Fibroblast of skin of scalp (primary cell): ENCODE data around the gene SUPT5H.
A peak's percentile ranks its signal among the peaks of the same experiment; 100 is the strongest.

Experiments used
- DNase-seq: peaks from one replicate; pipeline ENCODE4 v3.0.0-alpha.2; 2013

SUPT5H gene

DNA sequence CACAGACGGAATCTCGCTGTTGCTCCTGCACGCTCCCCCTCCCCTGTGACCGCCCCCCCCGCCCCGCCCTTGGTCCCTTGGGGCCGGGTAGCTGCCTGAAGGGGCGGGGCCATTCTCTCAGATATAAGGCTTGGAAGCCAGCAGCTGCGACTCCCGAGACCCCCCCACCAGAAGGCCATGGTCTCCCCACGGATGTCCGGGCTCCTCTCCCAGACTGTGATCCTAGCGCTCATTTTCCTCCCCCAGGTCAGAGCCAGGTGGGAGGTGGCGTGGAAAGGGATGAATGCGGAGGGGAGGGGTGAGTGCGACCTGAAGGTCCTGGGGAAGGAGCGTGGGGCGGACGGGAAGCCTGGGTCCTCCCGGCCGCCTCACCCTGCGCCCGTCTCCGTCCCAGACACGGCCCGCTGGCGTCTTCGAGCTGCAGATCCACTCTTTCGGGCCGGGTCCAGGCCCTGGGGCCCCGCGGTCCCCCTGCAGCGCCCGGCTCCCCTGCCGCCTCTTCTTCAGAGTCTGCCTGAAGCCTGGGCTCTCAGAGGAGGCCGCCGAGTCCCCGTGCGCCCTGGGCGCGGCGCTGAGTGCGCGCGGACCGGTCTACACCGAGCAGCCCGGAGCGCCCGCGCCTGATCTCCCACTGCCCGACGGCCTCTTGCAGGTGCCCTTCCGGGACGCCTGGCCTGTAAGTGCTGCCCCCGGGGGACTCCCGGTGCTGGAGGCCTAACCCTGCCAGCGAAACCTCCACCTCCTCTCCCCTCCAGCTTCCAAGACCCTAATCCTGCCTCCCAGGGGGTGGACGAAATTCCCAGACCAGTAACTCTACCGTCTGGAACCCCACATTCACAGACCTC is 53.6 kb downstream of the SUPT5H start, which contains the start of gene DLL3:
Gene DLL3, plus strand, starts transcription at position 150 of the 845 bp plus-strand sequence. Its CDS starts 28 bp downstream, at position 178.
- no peak for DNase-seq

DNA sequence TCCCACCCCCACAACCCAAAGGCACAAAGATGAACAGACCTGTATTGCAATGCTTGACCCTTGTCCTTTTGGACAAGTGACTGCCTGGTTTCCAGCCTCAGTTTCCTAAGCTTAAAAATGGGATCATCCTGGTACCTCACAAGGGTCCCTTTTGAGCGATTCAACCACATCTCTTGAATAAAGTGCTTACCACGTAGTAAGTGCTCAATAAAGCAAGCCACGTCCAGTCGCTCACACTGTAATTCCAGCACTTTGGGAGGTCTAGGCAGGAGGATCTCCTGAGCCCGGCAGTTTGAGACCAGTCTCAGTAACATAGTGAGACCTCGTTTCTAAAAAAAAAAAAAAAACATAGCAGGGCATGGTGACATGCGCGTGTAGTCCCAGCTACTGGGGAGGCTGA is 54.5 kb downstream of the SUPT5H start:
- no peak for DNase-seq

DNA sequence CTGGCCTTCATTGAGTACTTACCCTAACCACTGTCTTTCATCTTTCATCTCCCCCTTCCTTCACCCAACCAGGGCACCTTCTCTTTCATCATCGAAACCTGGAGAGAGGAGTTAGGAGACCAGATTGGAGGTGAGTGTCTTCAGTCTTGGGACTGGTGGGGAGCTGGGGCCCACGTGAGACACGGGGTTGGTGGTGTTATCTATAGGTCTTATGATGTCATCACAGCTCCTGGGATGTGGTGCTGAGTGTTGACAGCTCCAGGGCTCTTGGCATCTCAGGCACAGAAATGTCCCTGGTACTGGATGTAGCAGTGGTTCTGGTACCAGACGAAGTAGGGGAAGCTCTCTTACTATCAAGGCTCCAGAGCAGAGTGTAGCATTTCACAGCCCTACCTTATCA is 55.2 kb downstream of the SUPT5H start:
- DNase-seq: no peak

DNA sequence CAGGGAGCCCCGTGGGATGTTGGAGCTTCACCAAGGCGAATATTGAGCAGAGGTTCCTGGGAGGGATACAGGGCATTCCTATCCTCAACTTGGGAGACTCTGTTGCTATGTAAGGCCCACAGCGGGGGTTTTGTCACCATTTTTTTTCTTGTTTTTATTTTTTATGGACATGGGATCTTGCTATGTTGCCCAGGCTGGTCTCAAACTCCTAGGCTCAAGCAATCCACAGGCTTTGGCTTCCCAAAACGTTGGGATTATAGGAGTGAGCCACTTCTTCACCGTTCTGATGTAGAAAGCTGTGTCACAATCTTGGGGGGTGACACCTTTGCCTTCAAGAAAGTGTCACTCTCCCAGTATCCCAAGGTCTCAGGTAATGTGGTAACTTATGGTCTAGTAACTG is 56.0 kb downstream of the SUPT5H start:
- DNase-seq: no peak

DNA sequence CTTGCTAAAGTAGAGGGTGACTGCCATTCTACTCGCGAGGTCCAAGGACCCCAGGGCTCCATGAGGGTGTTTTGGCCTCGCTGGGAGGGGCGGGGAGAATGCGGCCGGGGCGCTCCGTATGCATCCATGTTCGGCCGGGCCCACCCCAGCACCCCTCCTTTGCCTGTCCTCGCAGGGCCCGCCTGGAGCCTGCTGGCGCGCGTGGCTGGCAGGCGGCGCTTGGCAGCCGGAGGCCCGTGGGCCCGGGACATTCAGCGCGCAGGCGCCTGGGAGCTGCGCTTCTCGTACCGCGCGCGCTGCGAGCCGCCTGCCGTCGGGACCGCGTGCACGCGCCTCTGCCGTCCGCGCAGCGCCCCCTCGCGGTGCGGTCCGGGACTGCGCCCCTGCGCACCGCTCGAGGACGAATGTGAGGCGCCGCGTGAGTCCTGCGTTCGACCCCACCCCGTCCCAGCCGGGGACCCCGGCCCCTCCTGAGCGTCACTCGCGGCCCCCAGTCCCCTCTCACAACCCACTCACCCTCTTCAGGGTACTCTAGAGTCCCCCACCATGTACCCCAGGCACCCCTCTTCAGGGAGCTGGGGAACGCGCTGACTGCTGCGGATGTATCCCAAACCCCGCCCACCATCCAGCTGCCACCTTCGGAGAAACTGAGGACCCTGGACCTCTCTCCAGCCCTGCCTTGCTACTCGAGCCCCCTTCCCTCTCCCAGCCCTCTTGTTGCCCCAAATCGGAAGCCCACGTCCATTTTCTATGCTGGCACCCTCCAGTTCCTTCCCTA is 57.4 kb downstream of the SUPT5H start:
- DNase-seq: peak; percentile 80

DNA sequence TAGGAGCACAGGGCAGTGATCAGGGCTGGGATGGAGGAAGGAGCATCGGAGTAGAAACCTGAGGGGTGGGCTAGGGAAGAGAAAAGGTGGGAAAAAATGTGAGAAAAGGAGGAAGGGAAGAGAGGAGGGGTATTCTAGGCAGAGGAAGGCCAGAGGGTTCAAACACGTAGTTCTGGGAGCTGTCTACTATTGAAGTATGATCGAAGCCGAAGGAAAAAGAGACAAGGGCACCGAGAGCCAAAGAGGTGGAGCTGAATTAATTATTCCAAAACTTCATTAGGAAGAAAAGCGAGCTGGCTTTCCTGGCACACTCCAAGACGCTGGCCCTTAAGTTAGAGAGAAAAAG is 61.2 kb downstream of the SUPT5H start:
- no peak for DNase-seq

DNA sequence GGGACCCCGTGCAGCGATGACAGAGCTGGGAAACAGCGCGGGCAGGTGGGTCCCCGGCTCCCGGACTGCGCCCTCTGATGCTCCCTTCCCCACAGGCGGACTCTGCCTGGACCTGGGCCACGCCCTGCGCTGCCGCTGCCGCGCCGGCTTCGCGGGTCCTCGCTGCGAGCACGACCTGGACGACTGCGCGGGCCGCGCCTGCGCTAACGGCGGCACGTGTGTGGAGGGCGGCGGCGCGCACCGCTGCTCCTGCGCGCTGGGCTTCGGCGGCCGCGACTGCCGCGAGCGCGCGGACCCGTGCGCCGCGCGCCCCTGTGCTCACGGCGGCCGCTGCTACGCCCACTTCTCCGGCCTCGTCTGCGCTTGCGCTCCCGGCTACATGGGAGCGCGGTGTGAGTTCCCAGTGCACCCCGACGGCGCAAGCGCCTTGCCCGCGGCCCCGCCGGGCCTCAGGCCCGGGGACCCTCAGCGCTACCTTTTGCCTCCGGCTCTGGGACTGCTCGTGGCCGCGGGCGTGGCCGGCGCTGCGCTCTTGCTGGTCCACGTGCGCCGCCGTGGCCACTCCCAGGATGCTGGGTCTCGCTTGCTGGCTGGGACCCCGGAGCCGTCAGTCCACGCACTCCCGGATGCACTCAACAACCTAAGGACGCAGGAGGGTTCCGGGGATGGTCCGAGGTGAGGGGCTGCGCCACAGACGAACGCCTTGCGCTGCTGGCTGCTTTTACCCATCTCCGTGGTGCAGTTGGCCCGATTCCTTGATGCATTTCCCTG is 61.7 kb downstream of the SUPT5H start:
- DNase-seq: peak; percentile 68

DNA sequence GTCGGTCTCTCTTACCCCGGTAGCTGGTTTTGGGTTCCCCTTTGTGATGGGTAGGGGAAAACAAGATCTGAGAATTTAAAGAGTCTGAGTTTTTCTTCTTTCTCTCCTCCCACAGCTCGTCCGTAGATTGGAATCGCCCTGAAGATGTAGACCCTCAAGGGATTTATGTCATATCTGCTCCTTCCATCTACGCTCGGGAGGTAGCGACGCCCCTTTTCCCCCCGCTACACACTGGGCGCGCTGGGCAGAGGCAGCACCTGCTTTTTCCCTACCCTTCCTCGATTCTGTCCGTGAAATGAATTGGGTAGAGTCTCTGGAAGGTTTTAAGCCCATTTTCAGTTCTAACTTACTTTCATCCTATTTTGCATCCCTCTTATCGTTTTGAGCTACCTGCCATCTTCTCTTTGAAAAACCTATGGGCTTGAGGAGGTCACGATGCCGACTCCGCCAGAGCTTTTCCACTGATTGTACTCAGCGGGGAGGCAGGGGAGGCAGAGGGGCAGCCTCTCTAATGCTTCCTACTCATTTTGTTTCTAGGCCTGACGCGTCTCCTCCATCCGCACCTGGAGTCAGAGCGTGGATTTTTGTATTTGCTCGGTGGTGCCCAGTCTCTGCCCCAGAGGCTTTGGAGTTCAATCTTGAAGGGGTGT is 62.5 kb downstream of the SUPT5H start:
- DNase-seq: no peak

DNA sequence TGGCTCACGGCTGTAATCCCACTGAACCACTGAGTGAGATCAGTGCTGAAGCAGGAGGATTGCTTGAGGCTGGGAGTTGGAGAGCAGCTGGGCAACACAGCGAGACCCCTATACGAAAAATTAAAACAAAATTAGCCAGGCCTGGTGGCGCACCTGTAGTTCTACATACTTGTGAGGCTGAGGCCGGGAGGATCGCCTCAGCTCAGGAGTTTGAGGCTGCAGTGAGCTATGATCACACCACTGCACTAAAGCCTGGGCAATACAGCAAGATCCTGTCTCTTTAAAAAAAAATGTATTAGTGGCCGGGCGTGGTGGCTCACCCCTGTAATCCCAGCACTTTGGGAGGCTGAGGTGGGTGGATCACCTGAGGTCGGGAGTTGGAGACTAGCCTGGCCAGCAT is 63.2 kb downstream of the SUPT5H start:
- DNase-seq: no peak

DNA sequence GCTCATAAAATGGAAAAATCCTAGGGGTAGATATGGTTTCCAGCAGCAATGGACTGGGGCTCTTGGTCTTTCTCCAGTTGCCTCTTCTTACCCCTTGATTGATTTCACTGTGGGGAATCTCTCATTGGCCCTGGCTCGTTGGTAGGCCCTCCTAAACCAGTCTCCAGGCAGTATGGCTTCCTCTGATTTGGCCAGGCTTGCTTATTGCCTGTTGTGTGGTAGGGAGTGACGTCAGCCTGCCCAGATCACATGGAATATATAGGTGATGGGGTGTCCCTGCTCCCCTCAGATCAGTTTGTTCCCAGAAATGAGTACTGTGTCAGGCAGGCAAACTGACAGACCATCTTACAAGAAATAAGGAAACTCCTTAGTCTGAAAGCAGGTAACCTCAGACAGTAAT is 63.9 kb downstream of the SUPT5H start:
- DNase-seq: no peak

DNA sequence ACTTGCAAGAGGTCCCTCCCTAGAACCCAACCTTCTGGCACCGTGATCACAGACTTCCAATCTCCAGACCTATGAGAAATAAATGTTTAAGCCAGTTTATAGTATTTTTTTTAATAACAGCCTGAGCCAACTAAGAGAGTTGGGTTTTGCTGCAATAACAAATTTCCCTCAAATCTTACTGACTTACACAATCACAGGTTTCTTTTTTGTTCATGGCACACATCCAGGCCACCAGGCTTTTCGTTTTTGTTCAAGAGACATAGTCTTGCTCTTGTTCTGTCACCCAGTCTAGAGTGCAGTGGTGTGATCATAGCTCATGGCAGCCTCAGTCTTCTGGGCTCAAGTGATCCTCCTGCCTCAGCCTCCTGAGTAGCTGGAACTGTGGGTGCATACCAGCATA is 67.6 kb downstream of the SUPT5H start:
- no peak for DNase-seq

DNA sequence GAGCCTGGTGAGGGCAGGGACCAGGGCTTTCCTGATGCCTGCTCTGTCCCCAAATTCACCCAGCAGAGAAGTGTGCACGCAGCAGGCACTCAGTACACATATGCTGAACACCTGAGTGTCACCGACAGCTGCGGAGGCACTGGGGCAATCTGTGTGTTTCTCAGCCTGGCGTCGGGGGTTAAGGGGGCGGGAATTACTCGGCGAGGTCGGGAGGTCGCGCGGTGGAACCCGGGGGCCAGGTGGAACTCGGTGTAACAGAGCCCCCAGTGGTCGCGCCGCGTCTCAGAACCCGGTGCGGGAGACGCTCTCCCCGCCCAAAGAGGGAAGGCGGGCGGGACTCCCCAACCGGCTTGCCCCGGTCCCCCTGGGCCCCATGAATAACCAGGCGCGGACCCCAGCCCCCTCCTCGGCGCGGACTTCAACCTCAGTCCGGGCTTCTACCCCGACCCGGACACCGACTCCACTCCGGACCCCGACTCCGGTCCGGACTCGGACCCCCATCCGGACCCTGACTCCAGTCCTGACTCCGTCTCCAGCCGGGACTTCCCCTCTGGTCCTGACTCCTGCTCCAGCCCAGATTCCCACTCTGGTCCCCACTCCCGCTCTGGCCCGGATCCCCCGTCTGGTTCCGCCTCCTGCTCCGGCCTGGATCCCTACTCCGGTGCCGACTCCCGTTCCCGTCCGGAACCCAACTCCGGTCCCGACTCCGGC is 69.6 kb downstream of the SUPT5H start, which contains the start of gene SELENOV:
Gene SELENOV, plus strand, starts transcription at position 300 of the 711 bp plus-strand sequence. Its CDS starts 74 bp downstream, at position 374.
- DNase-seq: no peak

DNA sequence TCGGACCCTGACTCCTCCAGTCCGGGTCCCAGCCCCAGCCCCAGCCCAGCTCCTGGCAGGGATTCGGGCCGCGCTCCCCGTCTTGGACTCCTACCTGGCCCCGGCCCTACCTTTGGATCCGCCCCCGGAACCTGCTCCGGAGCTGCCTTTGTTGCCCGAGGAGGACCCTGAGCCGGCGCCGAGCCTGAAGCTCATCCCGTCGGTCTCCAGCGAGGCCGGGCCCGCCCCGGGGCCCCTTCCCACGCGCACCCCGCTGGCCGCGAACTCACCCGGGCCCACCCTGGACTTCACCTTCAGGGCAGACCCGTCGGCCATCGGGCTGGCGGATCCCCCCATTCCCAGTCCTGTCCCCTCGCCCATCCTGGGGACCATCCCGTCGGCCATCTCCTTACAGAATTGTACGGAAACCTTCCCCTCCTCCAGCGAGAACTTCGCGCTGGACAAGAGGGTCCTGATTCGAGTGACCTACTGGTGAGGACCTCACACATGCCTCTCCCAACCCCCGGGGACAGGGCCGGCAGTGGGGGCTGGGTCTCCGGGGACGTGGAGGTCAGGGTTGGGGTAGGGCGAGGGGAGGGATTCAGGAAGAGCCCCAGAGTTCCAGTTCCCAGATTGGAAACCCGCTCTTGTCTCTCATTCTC is 70.3 kb downstream of the SUPT5H start:
- no peak for DNase-seq

DNA sequence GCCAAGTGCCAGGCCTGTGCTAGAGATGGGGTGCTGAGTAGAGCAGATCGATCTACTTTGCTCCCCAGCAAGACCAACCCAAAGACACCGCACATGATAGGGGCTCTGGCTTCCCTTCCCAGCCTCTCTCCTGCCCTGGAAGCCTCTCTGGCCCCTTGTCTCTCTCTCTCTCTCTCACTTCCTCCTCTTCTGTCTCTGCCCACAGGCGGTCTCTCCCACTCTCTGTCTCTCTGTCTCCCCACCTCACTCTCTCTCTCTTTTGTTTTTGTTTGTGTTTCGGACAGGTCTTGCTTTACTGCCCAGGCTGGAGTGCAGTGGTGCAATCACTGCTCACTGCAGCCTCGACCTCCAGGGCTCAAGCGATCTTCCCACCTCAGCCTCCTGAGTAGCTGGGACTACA is 70.9 kb downstream of the SUPT5H start:
- no peak for DNase-seq

DNA sequence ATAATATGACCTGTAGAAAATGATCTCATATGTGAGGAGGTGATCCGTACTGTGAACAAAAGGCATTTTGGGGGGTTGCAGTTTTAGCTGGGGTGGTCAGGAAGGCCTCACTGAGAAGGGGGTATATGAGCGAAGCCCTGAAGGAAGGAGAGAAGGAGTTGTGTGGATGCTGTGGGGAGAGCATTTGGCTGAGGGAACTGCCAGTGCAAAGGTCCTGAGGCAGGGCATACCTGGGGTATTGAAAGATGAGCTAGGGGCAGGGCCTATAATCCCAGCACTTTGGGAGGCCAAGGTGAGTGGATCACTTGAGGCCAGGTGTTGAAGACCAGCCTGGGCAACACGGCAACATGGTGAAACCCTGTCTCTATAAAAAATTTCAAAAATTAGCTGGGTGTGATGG is 72.0 kb downstream of the SUPT5H start:
- DNase-seq: no peak

DNA sequence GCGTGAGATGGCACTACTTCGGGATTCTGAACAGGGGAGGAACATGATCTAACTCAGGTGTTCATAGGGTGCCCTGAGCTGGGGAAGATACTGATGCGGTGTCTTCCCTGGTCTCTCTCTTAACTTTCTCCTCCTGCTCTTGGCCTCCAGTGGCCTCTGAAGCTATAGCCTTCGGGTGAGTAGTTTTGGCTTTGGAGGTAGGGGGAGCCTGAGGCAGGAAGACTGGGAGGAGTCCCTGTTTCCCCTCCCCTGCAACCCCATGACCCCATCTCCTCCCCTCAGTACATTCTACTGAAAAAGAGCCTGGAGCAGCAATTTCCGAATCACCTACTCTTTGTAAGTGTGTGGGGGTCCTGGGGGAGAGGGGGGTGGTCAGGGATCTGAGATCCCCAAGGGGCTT is 73.1 kb downstream of the SUPT5H start:
- DNase-seq: no peak

DNA sequence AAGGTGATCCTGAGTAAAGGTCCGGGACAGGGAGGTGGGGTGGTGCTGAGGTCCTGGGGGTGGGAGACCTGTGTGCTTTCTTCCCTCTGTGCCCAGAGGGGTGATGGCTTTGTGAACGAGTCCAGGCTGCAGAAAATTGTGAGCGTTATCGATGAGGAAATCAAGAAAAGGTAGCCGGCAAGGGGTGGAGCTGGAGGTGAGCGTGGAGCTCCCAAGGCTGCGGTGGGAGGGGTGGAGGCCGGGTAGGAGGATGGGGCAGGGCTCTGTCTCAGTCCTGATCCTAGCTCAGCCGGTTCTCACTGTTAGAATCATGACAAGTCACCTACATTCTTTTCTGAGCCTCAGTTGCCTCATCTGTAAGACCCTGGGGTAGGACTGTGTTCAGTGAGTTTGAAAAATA is 73.6 kb downstream of the SUPT5H start:
- DNase-seq: no peak

DNA sequence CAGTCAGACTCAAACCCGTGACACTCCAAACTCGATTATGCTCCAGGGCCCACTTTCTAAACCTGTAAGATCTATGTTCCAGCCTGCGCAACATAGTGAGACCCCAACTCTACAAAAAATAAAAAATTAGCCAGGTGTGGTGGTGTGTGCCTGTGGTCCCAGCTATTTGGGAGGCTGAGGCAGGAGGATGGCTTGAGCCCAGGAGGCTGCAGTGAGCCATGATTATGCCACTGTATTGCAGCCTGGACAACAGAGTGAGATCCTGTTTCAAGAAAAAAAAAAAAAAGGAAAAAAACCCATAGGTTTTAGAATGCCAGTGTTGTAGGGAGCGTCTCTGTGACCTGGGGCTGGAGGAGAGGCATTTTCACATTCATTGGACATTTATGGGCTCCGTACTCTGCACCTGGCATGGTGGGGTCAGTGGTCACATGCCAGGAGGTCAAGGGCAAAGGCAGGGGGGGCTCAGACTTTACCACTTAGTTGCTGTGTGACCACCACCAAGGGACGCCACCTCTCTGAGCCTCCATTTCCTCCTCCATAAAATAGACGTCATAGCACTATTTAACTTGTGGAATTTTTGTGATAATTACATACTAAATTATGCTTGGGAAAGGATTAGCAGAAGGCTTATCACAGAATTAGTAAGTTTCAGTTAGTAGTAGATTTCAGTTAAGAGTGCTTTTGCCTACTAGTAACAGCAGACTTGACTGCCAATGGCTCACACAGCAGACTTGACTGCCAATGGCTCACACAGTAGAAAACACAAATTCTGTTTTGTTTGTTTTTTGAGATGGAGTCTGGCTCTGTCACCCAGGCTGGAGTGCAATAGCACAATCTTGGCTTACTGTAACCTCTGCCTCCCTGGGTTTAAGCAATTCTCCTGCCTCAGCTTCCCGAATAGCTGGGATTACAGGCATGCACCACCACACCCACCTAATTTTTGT is 75.4 kb downstream of the SUPT5H start:
- DNase-seq: no peak

DNA sequence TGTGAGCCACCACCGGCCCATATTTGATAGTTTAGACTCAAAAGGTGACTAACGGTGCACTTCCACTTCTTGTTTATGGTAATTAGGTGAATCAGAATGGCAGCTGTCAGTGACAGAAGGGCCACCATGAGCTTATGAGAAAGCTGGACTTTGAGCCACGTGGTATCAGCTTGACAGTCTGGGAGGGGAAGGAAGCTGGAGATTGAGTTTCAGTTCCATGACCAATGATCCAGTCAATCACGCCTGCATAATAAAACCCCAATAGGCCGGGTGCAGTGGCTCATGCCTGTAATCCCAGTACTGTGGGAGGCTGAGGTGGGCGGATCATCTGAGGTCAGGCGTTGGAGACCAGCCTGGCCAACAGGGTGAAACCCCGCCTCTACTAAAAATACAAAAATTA is 79.1 kb downstream of the SUPT5H start:
- DNase-seq: no peak

DNA sequence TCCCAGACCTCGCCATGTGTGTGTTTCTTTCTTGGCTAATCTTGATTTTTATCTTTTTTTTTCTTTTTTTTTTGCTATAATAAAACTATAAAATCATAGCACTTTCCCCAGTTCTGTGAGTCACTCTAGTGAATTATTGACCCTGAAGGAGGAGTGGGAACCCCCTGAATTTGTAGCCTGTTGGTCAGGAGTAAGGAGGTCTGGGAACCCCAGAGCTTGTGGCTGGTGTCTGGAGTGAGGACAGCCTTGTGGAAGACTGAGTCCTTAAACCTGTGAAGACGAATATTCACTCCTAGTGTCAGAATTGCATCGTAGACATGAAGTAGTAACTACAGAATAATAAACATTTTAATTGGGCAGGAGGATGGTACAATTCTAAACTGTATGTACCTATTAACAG is 79.8 kb downstream of the SUPT5H start:
- DNase-seq: no peak
